SK-N-SH (cell line): ENCODE measurements around the gene FAM181A. TPM values are rescaled to one million over a fixed set of nuclear protein-coding genes. Genes with fewer than 3 reads are reported as not detected.

ENCODE experiments used
- CTCF ChIA-PET: fragments of 300-600, 350-600 bp; formaldehyde crosslinking; extraction: SDS; loops from one replicate; lab custom pipeline; 2021; lab: Yijun Ruan, JAX
- POLR2A ChIA-PET: fragments of 350-600 bp; sonication (Branson Sonifier 250); formaldehyde crosslinking; extraction: SDS; loops from one replicate; lab custom pipeline; 2020; ENCODE audit warnings: antibody characterized with exemption, inconsistent platforms; lab: Yijun Ruan, JAX
- DNase-seq: peaks from one replicate; pipeline ENCODE4 v3.0.0; 2012
- H2AFZ ChIP-seq: fragments of 200-600 bp; sonication (generic); 2 replicates; pipeline ENCODE4 v1.8.1; 2016; ENCODE audit warnings: antibody characterized with exemption, mild to moderate bottlenecking, low read depth
- H3F3A ChIP-seq: fragments of 200-600 bp; sonication (generic); replicated peaks from 2 replicates; pipeline ENCODE3; 2016; ENCODE audit warnings: antibody characterized with exemption, mild to moderate bottlenecking; ENCODE audit not compliant: insufficient read depth
- H3K27ac ChIP-seq, 2 experiments: fragments of 200-500 bp in 1 of 2; fragments of 200-600 bp in 1 of 2; sonication (Bioruptor generic) in 1 of 2; sonication (generic), shearing (Covaris generic) in 1 of 2; 2 replicates each; pipeline versions ENCODE4 v1.5.1 to v1.6.1; 2014 to 2016; ENCODE audit warnings: low read depth in 2 of 2, inconsistent platforms in 1 of 2, low read length in 1 of 2, mild to moderate bottlenecking in 1 of 2, mixed read lengths in 1 of 2
- H3K27me3 ChIP-seq: fragments of 200-600 bp; sonication (generic), shearing (Covaris generic); 2 replicates; pipeline ENCODE4 v1.6.1; 2016; ENCODE audit warnings: mixed run types; ENCODE audit not compliant: insufficient read depth
- H3K36me3 ChIP-seq, 2 experiments: fragments of 200-500 bp in 1 of 2; fragments of 200-600 bp in 1 of 2; sonication (Bioruptor generic) in 1 of 2; sonication (generic) in 1 of 2; replicated peaks in 1 of 2; 2 replicates each; pipeline versions ENCODE3 to v1.5.1; 2014 to 2016; ENCODE audit warnings: low read length in 1 of 2, mild to moderate bottlenecking in 1 of 2; ENCODE audit not compliant: insufficient read depth in 2 of 2, control insufficient read depth in 1 of 2
- H3K4me1 ChIP-seq, 2 experiments: fragments of 200-500 bp in 1 of 2; fragments of 200-600 bp in 1 of 2; sonication (Bioruptor generic) in 1 of 2; sonication (generic), shearing (Covaris generic) in 1 of 2; 2 replicates each; pipeline versions ENCODE4 v1.5.1 to v1.6.1; 2014 to 2016; ENCODE audit warnings: low read depth in 1 of 2, low read length in 1 of 2, mixed run types in 1 of 2; ENCODE audit not compliant: insufficient read depth in 2 of 2, control insufficient read depth in 1 of 2
- H3K4me2 ChIP-seq: fragments of 200-600 bp; sonication (generic), shearing (Covaris generic); 2 replicates; pipeline ENCODE4 v1.6.1; 2017; ENCODE audit warnings: mixed run types
- H3K4me3 ChIP-seq, 2 experiments: fragments of 200-500 bp in 1 of 2; fragments of 200-600 bp in 1 of 2; sonication (Bioruptor generic) in 1 of 2; sonication (generic), shearing (Covaris generic) in 1 of 2; 2 replicates each; pipeline versions ENCODE4 v1.5.1 to v1.8.1; 2014 to 2016; ENCODE audit warnings: low read depth in 2 of 2, inconsistent platforms in 1 of 2, low read length in 1 of 2, mild to moderate bottlenecking in 1 of 2, mixed read lengths in 1 of 2, moderate library complexity in 1 of 2
- H3K79me2 ChIP-seq: fragments of 200-600 bp; sonication (generic); 2 replicates; pipeline ENCODE4 v1.8.1; 2017; ENCODE audit warnings: mild to moderate bottlenecking; ENCODE audit not compliant: insufficient read depth
- H3K9ac ChIP-seq: fragments of 200-600 bp; sonication (generic); 2 replicates; pipeline ENCODE4 v1.6.1; 2017; ENCODE audit warnings: mixed run types
- H3K9me2 ChIP-seq: fragments of 200-600 bp; sonication (generic); 2 replicates; pipeline ENCODE4 v1.6.1; 2017; ENCODE audit warnings: mixed run types
- H3K9me3 ChIP-seq: fragments of 200-600 bp; sonication (generic); 2 replicates; pipeline ENCODE4 v1.6.1; 2017; ENCODE audit warnings: mixed run types, mild to moderate bottlenecking, moderate library complexity
- H4K20me1 ChIP-seq: fragments of 200-600 bp; sonication (generic); 2 replicates; pipeline ENCODE4 v1.6.1; 2017; ENCODE audit warnings: mild to moderate bottlenecking, mixed run types; ENCODE audit not compliant: insufficient read depth
- ELF1 ChIP-seq: IDR thresholded peaks from 2 replicates; pipeline ENCODE4 v1.4.0; 2012
- EZH2phosphoT487 ChIP-seq: fragments of 200-600 bp; sonication (generic); IDR thresholded peaks from 2 replicates; pipeline ENCODE4 v1.6.1; 2017; ENCODE audit warnings: low read depth, mixed run types, mild to moderate bottlenecking, antibody characterized with exemption, moderate library complexity, borderline replicate concordance
- FOSL2 ChIP-seq: IDR thresholded peaks from 2 replicates; pipeline ENCODE4 v1.4.0; 2012; ENCODE audit warnings: low read depth, mild to moderate bottlenecking, moderate library complexity, borderline replicate concordance
- FOXJ3 ChIP-seq: sonication (generic); formaldehyde crosslinking; IDR thresholded peaks from 2 replicates; pipeline ENCODE4 v1.5.1; 2020; ENCODE audit warnings: mild to moderate bottlenecking, missing genetic modification reagents
- FOXM1 ChIP-seq: IDR thresholded peaks from 2 replicates; pipeline ENCODE4 v1.4.0; 2012; ENCODE audit warnings: low read depth, mild to moderate bottlenecking
- GABPA ChIP-seq: IDR thresholded peaks from 2 replicates; pipeline ENCODE4 v1.4.0; 2012; ENCODE audit warnings: low read depth, mild to moderate bottlenecking
- MAX ChIP-seq: IDR thresholded peaks from 2 replicates; pipeline ENCODE4 v1.4.0; 2012; ENCODE audit warnings: low read depth
- MEF2A ChIP-seq: IDR thresholded peaks from 2 replicates; pipeline ENCODE4 v1.4.0; 2012; ENCODE audit warnings: low read depth, borderline replicate concordance
- MXI1 ChIP-seq: IDR thresholded peaks from 2 replicates; pipeline ENCODE4 v1.6.1; 2012; ENCODE audit warnings: mild to moderate bottlenecking, low read depth, low read length, improper control_type of control experiment
- NFIC ChIP-seq: IDR thresholded peaks from 2 replicates; pipeline ENCODE4 v1.4.0; 2012; ENCODE audit warnings: borderline replicate concordance
- PBX3 ChIP-seq: IDR thresholded peaks from 2 replicates; pipeline ENCODE4; 2012
- POLR2AphosphoS5 ChIP-seq: IDR thresholded peaks from 2 replicates; pipeline ENCODE4 v1.6.1; 2012; ENCODE audit warnings: low read depth, low read length
- REST ChIP-seq: IDR thresholded peaks from 2 replicates; pipeline ENCODE4 v1.6.1; 2012; ENCODE audit warnings: mild to moderate bottlenecking, low read depth, low read length, moderate library complexity
- RFX5 ChIP-seq: IDR thresholded peaks from 2 replicates; pipeline ENCODE4 v1.6.1; 2012; ENCODE audit warnings: mild to moderate bottlenecking, improper control_type of control experiment, low read length
- RXRA ChIP-seq: IDR thresholded peaks from 2 replicates; pipeline ENCODE4 v1.4.0; 2012; ENCODE audit warnings: low read depth, mild to moderate bottlenecking, borderline replicate concordance
- SIN3A ChIP-seq: IDR thresholded peaks from 2 replicates; pipeline ENCODE4 v1.6.1; 2012; ENCODE audit warnings: low read depth, mild to moderate bottlenecking, low read length, moderate library complexity, borderline replicate concordance
- SMC3 ChIP-seq: IDR thresholded peaks from 2 replicates; pipeline ENCODE4 v1.6.1; 2012; ENCODE audit warnings: low read depth, low read length, improper control_type of control experiment
- TAF1 ChIP-seq: IDR thresholded peaks from 2 replicates; pipeline ENCODE4 v1.6.1; 2012; ENCODE audit warnings: low read depth, mild to moderate bottlenecking, low read length, moderate library complexity, borderline replicate concordance
- TCF12 ChIP-seq: IDR thresholded peaks from 2 replicates; pipeline ENCODE4 v1.4.0; 2012
- TEAD4 ChIP-seq: IDR thresholded peaks from 2 replicates; pipeline ENCODE4 v1.4.0; 2012; ENCODE audit warnings: mild to moderate bottlenecking, borderline replicate concordance; ENCODE audit not compliant: insufficient read depth
- USF1 ChIP-seq: IDR thresholded peaks from 2 replicates; pipeline ENCODE4 v1.4.0; 2012; ENCODE audit warnings: low read depth, borderline replicate concordance
- USF2 ChIP-seq: fragments of 150-350 bp; IDR thresholded peaks from 2 replicates; pipeline ENCODE4 v1.6.1; 2017; ENCODE audit warnings: antibody characterized with exemption, low read length, low read depth, borderline replicate concordance
- ZBTB33 ChIP-seq: IDR thresholded peaks from 2 replicates; pipeline ENCODE4 v1.4.0; 2012; ENCODE audit warnings: low read depth, borderline replicate concordance
- WGBS: methylation state at CpG from one replicate; pipeline ENCODE4 v1.1.6; 2017; ENCODE audit warnings: low lambda C conversion rate; 5-methylcytosine and 5-hydroxymethylcytosine counted together
- polyA plus RNA-seq, 3 experiments: library from polyadenylated mRNA; depleted of rRNA; stranded (reverse); fragments of >200 nt; gene quantifications; 2 replicates each; pipeline ENCODE4 v1.2.3, GENCODE V29; 2012

FAM181A gene
- polyA plus RNA-seq, 1 of the 3 experiments (the other 2 are of a cell fraction) = not detected

- Histone ChIP-seq H3K79me2 (no peaks in the 10 kb centered on the region), H3K9ac (peak overlapping the region; percentile 65; the same call in 1 of the 2 replicates), H4K20me1 (no peaks in the 10 kb centered on the region), H3K4me3 (no peak overlapping the region), H3K27ac (peak overlapping the region in 1 of 2 experiments; percentile 88; a peak in 2 of 4 replicates), H3K27me3 (no peaks in the 10 kb centered on the region), H2AFZ (peak overlapping the region; percentile 48; the same call in 1 of the 2 replicates), H3K4me2 (peak overlapping the region; percentile 58; the same call in 1 of the 2 replicates), H3K9me2 (no peaks in the 10 kb centered on the region), H3K9me3 (no peaks in the 10 kb centered on the region), H3K36me3 (no peaks in the 10 kb centered on the region), H3K4me1 (peaks cover 3 to 16% of the 10 kb centered on the region in 2 experiments; a peak in 2 of 4 replicates), H3F3A (peaks cover 14% of the 10 kb centered on the region)
- WGBS = 57% methylated on average over 15 of the region's 23 CpGs
- POLR2A ChIA-PET = no interaction called here
- CTCF ChIA-PET = interaction anchor here (0.5 to 5.2 kb wide), 6 partner anchors 11 to 156 kb away, joined by 3 to 28 read pairs (median 4); no protein-coding TSS in a partner anchor
- no peak for DNase-seq
- TF ChIP-seq RXRA (peak; percentile 99), MXI1 (no peak), MAX (0 out of 2 replicates have a peak, but pooled peaks have one; percentile 28), FOXM1 (no peak), USF2 (no peak), REST (peak; percentile 60; the same call in 1 of the 2 replicates), TEAD4 (peak; percentile 72), ZBTB33 (peak; percentile 55; the same call in 1 of the 2 replicates), USF1 (peak; percentile 52; the same call in 1 of the 2 replicates), TCF12 (peak; percentile 90), GABPA (0 out of 2 replicates have a peak, but pooled peaks have one; percentile 11), PBX3 (peak; percentile 57), SMC3 (no peak; the same call in 1 of the 2 replicates), FOXJ3 (CRISPR knock-in tag) (no peak), SIN3A (no peak), RFX5 (no peak), FOSL2 (peak; percentile 94), NFIC (peak; percentile 77), EZH2phosphoT487 (no peak), POLR2AphosphoS5 (peak; percentile 21; the same call in 1 of the 2 replicates), TAF1 (no peak), MEF2A (no peak), ELF1 (no peak)
Observed at GRCh38 chr14:93959239-93960107, 32.3 kb downstream of the FAM181A start.
